ENCODE results near the gene ZMYND11.
"Not testable (repeated sequence)": the region's sequence is repeated elsewhere in the genome, so short reads cannot be mapped to it uniquely, and the experiment has no call there.

ZMYND11 gene

GRCh38 chr10:288316-289200, 153.3 kb downstream of the ZMYND11 start:
- DNase-seq = no peak

GRCh38 chr10:289581-289980, 154.3 kb downstream of the ZMYND11 start:
- DNase-seq = no peak

GRCh38 chr10:290026-290725, 154.9 kb downstream of the ZMYND11 start:
- no peak for DNase-seq

GRCh38 chr10:293636-294035, 158.4 kb downstream of the ZMYND11 start:
- DNase-seq = no peak

- no peak for DNase-seq
Measured at GRCh38 chr10:297567-297966, 162.3 kb downstream of the ZMYND11 start.

GRCh38 chr10:298033-298432, 162.8 kb downstream of the ZMYND11 start:
- DNase-seq = no peak

GRCh38 chr10:299512-299911, 164.3 kb downstream of the ZMYND11 start:
- no peak for DNase-seq

GRCh38 chr10:299969-300368, 164.7 kb downstream of the ZMYND11 start:
- DNase-seq = no peak

GRCh38 chr10:300580-300979, 165.3 kb downstream of the ZMYND11 start:
- DNase-seq = not testable (repeated sequence)

GRCh38 chr10:301536-301935, 166.3 kb downstream of the ZMYND11 start:
- no peak for DNase-seq

Data from stimulated activated CD4-positive, alpha-beta T cell treated with anti-CD3 and anti-CD28 coated beads, Interleukin-12 subunit alpha, Interleukin-12 subunit beta, amount 100 ng/mL, for 4 hours (primary cell).